ENCODE data around the gene OSBP.
"Not testable (repeated sequence)": the region's sequence is repeated elsewhere in the genome, so short reads cannot be mapped to it uniquely, and the experiment has no call there.

Gene OSBP

DNA sequence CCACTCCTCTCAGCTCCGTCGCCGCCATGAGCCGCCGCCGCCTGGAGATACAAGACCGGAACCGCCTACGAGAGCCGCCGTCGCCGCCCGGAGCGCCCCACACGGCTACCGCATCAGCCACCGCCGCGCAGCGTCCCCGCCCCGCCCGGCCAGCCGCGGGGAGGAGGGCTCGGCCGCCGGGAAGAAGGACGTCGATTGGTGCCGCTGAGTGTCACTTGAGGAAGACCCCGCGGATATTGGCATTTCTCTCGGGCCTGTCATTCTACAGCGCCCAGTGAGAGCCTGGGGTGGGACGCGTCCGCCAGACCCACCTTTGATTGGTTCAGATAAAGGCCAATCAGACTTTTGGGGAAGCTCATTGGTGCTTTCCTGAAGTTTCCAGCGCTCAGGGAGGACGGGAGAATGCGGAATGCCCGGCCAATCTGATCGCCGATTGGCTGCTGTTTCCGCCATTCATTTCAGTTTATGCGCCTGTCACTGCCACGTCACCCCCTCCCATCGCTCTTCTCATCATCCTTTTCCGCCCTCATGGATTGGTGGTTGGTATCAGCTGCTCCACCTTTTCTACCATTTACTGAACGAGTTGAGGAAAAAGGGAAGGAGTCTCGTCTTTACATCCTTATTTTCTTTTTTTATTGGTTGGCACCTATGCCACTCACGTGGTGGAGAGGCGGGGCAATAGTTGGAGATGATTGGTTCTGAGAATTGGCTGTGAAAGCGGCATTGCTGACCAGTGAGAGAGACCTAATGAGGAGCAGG lies at the start of gene OSBP:
Gene OSBP, minus strand, starts transcription at position 138 of the 759 bp plus-strand sequence. Its CDS starts 110 bp downstream, at position 28.
- peak; percentile 96 to 99 (median 98) for DNase-seq

- DNase-seq, result no peak
These were observed 45.0 kb upstream of the OSBP start for GRCh38 chr11:59660621-59661020.

DNA sequence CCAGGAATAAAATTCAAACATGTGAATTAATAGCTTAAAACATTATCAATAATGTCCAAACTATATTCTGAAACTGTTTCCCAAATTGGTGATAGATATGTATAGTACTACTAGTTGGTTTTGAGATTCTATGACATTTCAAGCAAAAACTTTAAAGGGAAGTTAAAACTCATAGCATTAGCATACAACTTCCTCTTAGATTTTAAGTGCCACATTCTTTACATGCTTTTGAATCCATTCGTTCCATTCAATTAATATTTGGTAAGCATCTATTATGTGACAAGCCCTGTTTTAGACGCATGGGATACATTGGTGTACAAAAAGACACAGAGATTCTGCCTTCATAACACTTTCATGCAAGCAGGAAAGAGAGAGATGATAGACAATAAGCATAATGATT lies 44.4 kb upstream of the OSBP start:
- no peak for DNase-seq

GRCh38 chr11:59658036-59658435 lies 42.5 kb upstream of the OSBP start:
- DNase-seq, result no peak

DNA sequence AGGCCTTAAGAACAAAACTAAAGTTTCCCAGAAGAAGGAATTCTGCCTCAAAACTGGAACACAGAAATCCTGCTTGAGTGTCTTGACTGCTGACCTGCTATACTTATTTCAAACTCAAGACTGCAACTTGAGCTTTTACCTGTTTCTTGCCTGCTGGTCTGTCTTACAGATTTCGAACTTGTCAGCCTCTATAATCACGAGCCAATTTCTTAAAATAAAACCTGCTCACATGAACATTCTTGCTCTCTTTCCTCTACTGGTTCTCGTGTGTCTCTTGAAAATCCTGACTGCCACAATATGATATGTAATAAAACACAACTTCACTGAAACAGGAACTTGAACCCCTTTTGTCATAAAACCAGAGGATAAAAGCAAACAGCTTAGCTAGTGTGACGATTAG lies 39.3 kb upstream of the OSBP start:
- no peak for DNase-seq

DNA sequence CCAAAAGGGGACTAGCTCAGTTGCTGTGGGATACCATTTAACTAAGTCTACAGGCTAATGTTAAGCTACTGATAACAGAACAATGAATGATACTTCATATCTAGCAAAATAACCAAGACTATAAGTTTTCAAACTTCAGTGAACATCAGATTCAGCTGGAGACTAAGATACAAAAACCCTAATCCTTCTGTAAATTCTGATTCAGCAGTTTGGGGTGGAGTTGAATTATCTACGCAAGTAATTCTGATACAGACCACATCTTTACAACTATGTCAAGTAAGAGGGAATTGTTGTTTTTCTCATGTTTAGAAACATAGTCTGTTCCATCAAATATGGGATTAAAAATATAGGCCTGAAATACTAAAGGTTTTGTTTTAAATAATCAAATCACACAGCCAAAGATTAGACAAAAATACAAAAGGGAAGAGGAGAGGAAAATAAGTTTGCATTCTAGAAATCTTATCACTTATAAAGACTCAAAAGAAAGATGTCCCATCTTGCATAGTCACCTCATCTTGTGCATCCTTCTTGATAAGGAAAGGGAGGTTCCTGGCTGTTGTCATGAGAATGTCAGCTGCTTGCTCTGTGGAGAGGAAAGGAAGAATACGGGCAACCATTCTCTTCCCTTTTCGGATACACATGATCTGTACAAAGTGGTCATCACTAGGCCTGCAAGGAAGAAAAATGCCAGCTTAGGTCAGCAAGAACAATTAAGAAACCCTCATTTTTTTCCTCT lies 31.8 kb upstream of the OSBP start:
- DNase-seq, result no peak

- DNase-seq, result no peak
These were observed 29.0 kb upstream of the OSBP start for GRCh38 chr11:59644528-59644927.

- DNase-seq, result no peak
These were observed 27.8 kb upstream of the OSBP start for GRCh38 chr11:59643390-59643789.

DNA sequence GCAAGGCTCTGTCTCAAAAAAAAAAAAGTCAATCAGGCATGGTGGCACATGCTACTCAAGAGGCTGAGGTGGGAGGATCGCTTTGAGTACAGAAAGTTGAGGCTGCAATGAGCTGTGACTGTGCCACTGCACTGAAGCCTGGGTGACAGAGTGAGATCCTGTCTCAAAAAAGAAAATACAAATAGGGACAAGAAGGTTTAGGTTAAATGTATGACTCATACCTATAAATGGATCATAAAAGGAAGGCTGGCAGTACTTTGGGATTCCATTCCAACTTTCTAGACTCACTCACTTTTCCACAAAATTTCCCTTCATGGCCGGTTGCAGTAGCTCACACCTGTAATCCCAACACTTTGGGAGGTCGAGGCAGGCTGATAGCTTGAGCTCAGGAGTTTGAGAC lies 25.6 kb upstream of the OSBP start:
- no peak for DNase-seq

DNA sequence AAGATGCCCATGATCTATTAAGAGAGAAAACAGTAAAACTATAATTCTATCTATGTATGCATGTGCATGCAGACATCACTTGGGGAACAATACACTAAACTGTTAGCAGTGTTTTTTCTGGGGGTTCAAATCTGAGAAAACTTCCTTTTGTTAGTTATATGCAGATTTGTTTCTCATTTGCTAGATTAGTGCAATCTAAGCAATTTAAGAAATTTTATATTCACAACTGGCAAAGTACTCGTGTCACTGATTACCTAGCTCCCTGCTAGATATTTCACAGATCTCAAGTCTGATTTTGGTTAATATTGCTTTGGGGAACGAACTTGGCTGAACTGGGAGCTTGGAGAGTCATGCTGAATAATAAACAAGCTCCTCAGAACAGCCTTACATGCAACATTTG lies 14.9 kb upstream of the OSBP start:
- DNase-seq, result no peak

GRCh38 chr11:59629996-59630395 lies 14.4 kb upstream of the OSBP start:
- DNase-seq, result no peak

DNA sequence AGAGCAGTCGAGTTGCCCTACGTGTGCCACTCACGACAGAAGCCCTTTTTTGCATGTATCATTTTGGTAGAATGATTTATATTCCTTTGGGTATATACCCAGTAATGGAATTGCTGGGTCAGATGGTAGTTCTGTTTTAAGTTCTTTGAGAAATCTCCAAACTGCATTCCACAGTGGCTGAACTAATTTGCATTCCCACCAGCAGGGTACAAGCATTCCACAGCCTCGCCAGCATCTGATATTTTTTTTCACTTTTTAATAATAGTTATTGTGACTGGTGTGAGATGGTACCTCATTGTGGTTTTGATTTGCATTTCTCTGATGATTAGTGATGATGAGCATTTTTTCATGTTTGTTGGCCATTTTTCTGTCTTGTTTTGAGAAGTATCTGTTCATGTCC lies 11.4 kb upstream of the OSBP start:
- not testable (repeated sequence) for DNase-seq

- DNase-seq, result no peak
These were observed 10.1 kb upstream of the OSBP start for GRCh38 chr11:59625703-59626102.

DNA sequence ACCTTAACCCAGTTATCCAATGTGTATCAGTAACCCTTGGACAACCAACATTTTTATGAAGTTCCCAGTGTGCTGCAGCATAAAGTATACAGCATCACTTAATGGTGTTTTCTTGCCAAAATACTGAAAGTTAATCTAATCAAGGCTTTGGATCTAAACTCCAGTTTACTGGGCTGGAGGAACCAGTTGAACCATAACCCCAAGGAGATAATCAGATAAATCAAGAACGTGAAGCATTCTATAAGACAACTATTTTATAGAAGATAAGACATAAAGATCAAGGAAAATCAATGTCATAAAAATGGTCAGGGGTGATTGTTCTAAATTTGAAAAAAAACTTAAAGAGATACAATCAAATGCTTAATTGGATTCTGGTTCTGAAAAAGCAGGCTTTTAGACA lies 2.3 kb upstream of the OSBP start:
- DNase-seq, result no peak

DNA sequence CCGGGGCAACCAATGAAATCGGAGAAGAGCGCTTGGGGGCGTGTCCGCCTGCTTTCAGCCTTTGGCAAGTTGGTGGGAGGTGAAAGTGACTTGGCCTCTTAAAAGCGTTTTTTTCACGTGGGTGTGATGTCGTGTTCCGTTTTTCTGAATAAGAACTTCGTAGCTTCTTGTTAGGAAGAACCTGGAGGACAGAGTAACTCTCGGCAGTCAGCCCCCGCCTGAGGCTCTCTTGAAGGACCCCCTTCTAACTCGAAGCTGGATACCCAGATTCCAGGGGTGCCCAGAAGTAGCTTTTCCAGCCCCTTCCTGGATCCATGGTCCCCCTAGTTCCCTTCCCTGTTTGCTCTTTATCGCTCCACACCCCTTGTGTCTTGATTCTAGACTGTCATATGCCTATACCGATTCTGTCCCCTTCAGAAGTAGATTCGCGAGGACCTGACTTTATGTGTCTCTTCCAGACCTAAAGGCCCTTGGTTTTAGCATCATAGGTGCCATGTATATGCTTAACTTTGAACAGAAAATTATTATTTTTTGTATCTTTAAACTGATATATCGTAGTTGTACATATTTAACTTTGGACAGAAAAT lies 915 bp upstream of the OSBP start:
- DNase-seq, result no peak

DNA sequence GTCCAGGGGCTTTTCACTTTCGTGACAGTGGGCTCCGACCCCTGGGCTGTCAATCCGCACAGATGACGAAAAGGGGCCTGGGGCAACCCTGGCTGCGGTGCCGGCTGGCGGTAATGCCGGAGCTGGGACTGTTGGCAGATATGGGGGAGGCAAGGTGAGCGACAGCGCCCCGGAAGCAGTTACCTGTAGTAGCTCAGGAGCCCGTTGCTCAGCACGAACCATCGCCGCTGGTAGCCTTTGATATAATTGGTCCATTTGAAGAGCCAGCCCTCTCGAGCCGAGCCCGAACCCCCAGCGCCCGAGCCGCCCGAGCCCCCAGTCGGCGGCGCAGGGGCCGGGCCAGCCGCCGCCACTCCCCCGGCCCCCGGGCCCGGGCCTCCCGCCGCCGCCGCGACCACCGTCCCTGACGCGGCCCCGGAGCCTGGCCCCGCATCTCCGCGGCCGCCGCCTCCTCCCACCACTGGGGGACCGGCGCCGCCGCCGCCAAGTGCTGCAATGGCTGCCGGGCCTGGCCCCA lies 396 bp downstream of the OSBP start:
- DNase-seq, result peak; percentile 28 to 59 (median 51)

DNA sequence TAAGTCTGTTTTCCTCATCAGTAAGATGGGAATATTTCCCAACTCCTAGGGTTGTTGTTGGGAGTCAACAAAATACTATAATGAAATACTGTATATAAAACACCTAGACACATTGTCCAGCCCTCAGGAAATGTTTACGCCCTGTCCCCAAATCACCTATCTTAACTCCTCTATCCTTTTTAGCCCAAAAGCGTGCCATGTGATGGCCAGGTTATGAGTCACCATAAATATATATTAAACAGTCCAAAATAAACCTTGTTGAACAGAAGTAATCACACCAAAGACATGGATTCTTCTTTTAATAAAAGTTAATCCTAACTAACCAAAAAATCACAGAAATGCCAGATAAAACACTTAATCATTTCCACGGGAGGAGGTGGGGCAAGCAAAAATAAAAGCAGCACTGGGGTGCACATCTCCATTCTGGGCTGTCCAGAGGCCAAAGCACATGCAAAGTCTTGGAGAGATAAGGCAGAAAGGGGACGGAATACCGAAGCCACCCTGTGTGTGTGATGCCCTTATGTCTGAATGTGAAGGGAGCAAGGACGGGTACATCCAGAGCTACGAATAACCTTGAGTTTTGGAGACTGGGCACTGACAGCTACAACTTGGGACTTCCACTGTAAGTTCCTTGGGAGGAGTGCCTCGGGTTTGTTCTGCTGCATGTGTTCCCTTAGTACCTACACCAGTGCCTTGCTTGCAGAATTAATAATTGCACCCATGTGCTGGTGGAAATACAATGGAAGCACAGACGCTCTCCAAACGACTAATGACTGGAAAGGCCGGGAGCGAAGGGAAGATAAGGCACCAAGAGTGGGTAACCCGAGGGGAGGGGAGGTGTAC lies 1.1 kb downstream of the OSBP start:
- no peak for DNase-seq

GRCh38 chr11:59611570-59612565 lies 3.7 kb downstream of the OSBP start:
- DNase-seq, result no peak

DNA sequence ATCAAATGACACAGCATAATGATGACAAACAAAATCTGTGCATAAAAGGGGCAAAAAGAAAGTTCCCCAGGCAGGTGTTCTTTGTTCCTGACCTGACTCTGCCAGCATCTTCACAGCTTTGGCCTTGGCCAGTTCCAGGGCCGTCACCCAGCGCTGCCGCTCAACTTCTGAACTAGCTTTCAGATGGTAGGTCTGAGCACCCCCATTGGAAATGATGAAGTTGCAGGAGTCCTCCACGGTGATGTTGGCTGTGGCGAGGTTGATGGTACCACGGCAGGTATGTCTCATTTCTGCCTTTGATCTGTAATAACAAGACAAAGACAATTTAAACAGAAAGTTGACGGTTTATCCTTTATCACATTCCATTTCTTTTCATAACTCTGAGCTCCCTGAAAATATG lies 5.3 kb downstream of the OSBP start:
- no peak for DNase-seq

GRCh38 chr11:59607703-59608454 lies 7.7 kb downstream of the OSBP start:
- DNase-seq, result no peak

DNA sequence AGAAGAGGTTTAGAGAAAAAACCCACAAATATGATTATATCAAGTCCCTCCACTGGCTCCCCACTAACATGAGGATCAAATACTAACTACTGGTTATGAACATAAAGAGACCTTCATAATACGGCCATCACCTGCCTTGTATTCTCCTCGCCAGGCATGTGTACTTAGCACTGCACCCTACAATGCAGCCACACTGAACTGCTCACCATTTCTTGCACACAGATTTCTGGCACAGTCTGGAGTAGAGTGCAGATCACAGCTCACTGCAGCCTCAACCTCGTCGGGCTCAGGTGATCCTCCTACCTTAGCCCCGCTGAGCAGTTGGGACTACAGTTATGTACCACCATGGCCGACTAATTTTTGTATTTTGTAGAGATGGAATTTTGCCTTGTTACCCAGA lies 13.1 kb downstream of the OSBP start:
- no peak for DNase-seq
